K562 (cell line): ENCODE data around the gene ZNF565. TPM values are rescaled to one million over a fixed set of nuclear protein-coding genes. Genes with fewer than 3 reads are reported as not detected.

ENCODE experiments used
- ATAC-seq: fragments of 200-7000 bp; cut with Tn5 transposase; 3 replicates; pipeline ENCODE4 v1.9.1; 2020; ENCODE audit warnings: moderate library complexity
- BruUV-seq: library from RNA; stranded (reverse); fragments of 400-500 nt; replicated peaks from 2 replicates; lab custom pipeline; 2021; lab: Mats Ljungman, UMichigan
- CTCF ChIA-PET: fragments of 300-600 bp; formaldehyde crosslinking; extraction: SDS; loops from one replicate; lab custom pipeline; 2021; ENCODE audit warnings: low intra/inter-chr PET ratio; lab: Yijun Ruan, JAX
- POLR2A ChIA-PET: fragments of 300-600, 350-650 bp; sonication (Branson Sonifier 250); formaldehyde crosslinking; extraction: SDS; loops from one replicate; lab custom pipeline; 2021; ENCODE audit warnings: antibody characterized with exemption, inconsistent platforms; lab: Yijun Ruan, JAX
- DNase-seq, 4 experiments: peaks; one replicate each; pipeline versions ENCODE4 v3.0.0 to v3.0.0-alpha.2; 2011 to 2018; ENCODE audit warnings: low spot score in 3 of 4, mixed read lengths in 3 of 4; ENCODE audit errors: extremely low read depth in 1 of 4
- FAIRE-seq: peaks from 2 replicates; lab custom pipeline; 2011; peaks lifted over from hg19 to GRCh38; lab: Jason Lieb, UNC
- H2AFZ ChIP-seq: 2 replicates; pipeline ENCODE4 v1.6.0; 2011; ENCODE audit warnings: low read depth, low read length, control low read depth, inconsistent platforms
- H3K27ac ChIP-seq: fragments of 200-600 bp; 3 replicates; pipeline ENCODE4 v1.8.0; 2011; ENCODE audit warnings: low read depth, mild to moderate bottlenecking, control low read depth, inconsistent platforms, low read length, moderate library complexity, mixed read lengths; ENCODE audit errors: extremely low read depth
- H3K27me3 ChIP-seq, 2 experiments: fragments of 300-600 bp in 1 of 2; 2 replicates in 1 of 2; 3 replicates in 1 of 2; pipeline versions ENCODE4 v1.6.0 to v1.8.0; 2011; ENCODE audit warnings: inconsistent platforms in 2 of 2, low read length in 2 of 2, mild to moderate bottlenecking in 1 of 2, mixed read lengths in 1 of 2, moderate library complexity in 1 of 2; ENCODE audit not compliant: control insufficient read depth in 2 of 2, insufficient read depth in 2 of 2
- H3K36me3 ChIP-seq: fragments of 300-600 bp; 3 replicates; pipeline ENCODE4 v1.8.0; 2011; ENCODE audit warnings: mild to moderate bottlenecking, low read length, inconsistent platforms; ENCODE audit not compliant: control insufficient read depth, insufficient read depth
- H3K4me1 ChIP-seq, 2 experiments: fragments of 200-600 bp in 1 of 2; replicated peaks in 1 of 2; 2 replicates in 1 of 2; 3 replicates in 1 of 2; pipeline versions ENCODE4 v1.5.1 to v1.8.0; 2011; ENCODE audit warnings: inconsistent platforms in 2 of 2, low read length in 2 of 2, mild to moderate bottlenecking in 1 of 2, mixed read lengths in 1 of 2, moderate library complexity in 1 of 2; ENCODE audit not compliant: control insufficient read depth in 2 of 2, insufficient read depth in 2 of 2
- H3K4me2 ChIP-seq: 2 replicates; pipeline ENCODE4 v1.6.1; 2011; ENCODE audit warnings: low read length, control low read depth, inconsistent platforms, mixed read lengths; ENCODE audit not compliant: insufficient read depth
- H3K4me3 ChIP-seq: fragments of 200-600 bp; sonication (generic), shearing (Covaris generic); 2 replicates; pipeline ENCODE4 v1.5.1; 2016; ENCODE audit warnings: control low read depth, inconsistent platforms
- H3K79me2 ChIP-seq: fragments of 200-600 bp; 3 replicates; pipeline ENCODE4 v1.8.0; 2011; ENCODE audit warnings: low read length, inconsistent platforms; ENCODE audit not compliant: control insufficient read depth, insufficient read depth
- H3K9ac ChIP-seq, 2 experiments: 2 replicates each; pipeline versions ENCODE4 v1.6.0 to v1.6.1; 2011; ENCODE audit warnings: low read depth in 2 of 2, low read length in 2 of 2, control low read depth in 1 of 2, inconsistent platforms in 1 of 2, mild to moderate bottlenecking in 1 of 2, mixed read lengths in 1 of 2; ENCODE audit not compliant: insufficient read depth in 1 of 2
- H3K9me1 ChIP-seq: one replicate; pipeline ENCODE4 v1.6.0; 2011; ENCODE audit warnings: inconsistent platforms, mild to moderate bottlenecking, low read length, moderate library complexity; ENCODE audit not compliant: control insufficient read depth, insufficient read depth
- H3K9me3 ChIP-seq: replicated peaks from 2 replicates; pipeline ENCODE4 v1.5.1; 2011; ENCODE audit warnings: low read depth, low read length, inconsistent platforms; ENCODE audit not compliant: control insufficient read depth, insufficient read depth
- H4K20me1 ChIP-seq: replicated peaks from 2 replicates; pipeline ENCODE4 v1.6.1; 2011; ENCODE audit warnings: low read length, inconsistent platforms, mixed read lengths; ENCODE audit not compliant: control insufficient read depth, insufficient read depth
- CREB1 ChIP-seq, 2 experiments: sonication (generic) in 1 of 2; formaldehyde crosslinking in 1 of 2; IDR thresholded peaks; 2 replicates each; pipeline versions ENCODE4 v1.6.1 to v1.8.0; 2012 to 2022; ENCODE audit warnings: inconsistent platforms in 1 of 2, mild to moderate bottlenecking in 1 of 2, missing genetic modification reagents in 1 of 2, moderate library complexity in 1 of 2
- FOS ChIP-seq: IDR thresholded peaks from 3 replicates; pipeline ENCODE4 v1.6.1; 2011; ENCODE audit not compliant: insufficient read length; ENCODE audit errors: extremely low read depth
- NCOA2 ChIP-seq, 2 experiments: fragments of 450-650 bp; IDR thresholded peaks; 2 replicates each; pipeline ENCODE4 v1.6.1; 2018; ENCODE audit warnings: mild to moderate bottlenecking in 2 of 2, moderate library complexity in 1 of 2; ENCODE audit not compliant: partially characterized antibody in 2 of 2
- NR1H2 ChIP-seq: sonication (generic); formaldehyde crosslinking; IDR thresholded peaks from 2 replicates; pipeline ENCODE4 v1.4.0; 2020; ENCODE audit warnings: mild to moderate bottlenecking, missing genetic modification reagents
- RUNX1 ChIP-seq: sonication (generic); IDR thresholded peaks from 2 replicates; pipeline ENCODE4 v1.6.1; 2016; ENCODE audit warnings: antibody characterized with exemption, low read depth
- SIN3A ChIP-seq, 2 experiments: fragments of 150-350 bp in 1 of 2; IDR thresholded peaks; 2 replicates each; pipeline ENCODE4 v1.6.1; 2011 to 2016; ENCODE audit warnings: borderline replicate concordance in 2 of 2, low read depth in 2 of 2, low read length in 2 of 2, mild to moderate bottlenecking in 2 of 2, moderate library complexity in 2 of 2; ENCODE audit not compliant: control insufficient read depth in 1 of 2
- ZNF408 ChIP-seq: fragments of 250-450 bp; sonication (Bioruptor Pico); IDR thresholded peaks from 2 replicates; pipeline ENCODE4 v1.4.0; 2020; ENCODE audit warnings: low read depth, mild to moderate bottlenecking, moderate library complexity
- ZNF561 ChIP-seq: fragments of 450-650 bp; formaldehyde crosslinking; conservative IDR thresholded peaks from 2 replicates; pipeline ENCODE4 v1.4.0; 2020; ENCODE audit warnings: mild to moderate bottlenecking, moderate library complexity
- WGBS: fragments of 100-300 bp; shearing (Covaris generic); methylation state at CpG from one replicate; pipeline ENCODE4 v1.1.6; 2016; ENCODE audit warnings: low coverage, mixed read lengths; ENCODE audit not compliant: insufficient coverage; ENCODE audit errors: missing lambda C conversion rate; 5-methylcytosine and 5-hydroxymethylcytosine counted together
- in situ Hi-C: fragments of 300-500 bp; cut with MboI; formaldehyde crosslinking; loops from 4 replicates; pipeline ENCODE4 v1.15.0; 2018; ENCODE audit warnings: inconsistent platforms, mixed read lengths
- intact Hi-C: fragments of 100-400 bp; cut with micrococcal nuclease; formaldehyde crosslinking; loops from 2 replicates; pipeline ENCODE4 v1.14.2; 2022
- polyA plus RNA-seq, 8 experiments: library from polyadenylated mRNA; depleted of rRNA in 4 of 8; stranded (reverse) in 5 of 8; unstranded in 3 of 8; fragments of >200 nt; fragmentation: Nextera tagmentation in 2 of 8; fragmentation: Illumina TruSeq in 1 of 8; extraction: Ambion mirVana in 2 of 8; extraction: Trizol in 1 of 8; gene quantifications; 2 replicates each; pipeline versions ENCODE4 v1.2.1 to v1.2.3, GENCODE V29; 2011 to 2014; ENCODE audit warnings: inconsistent platforms in 1 of 8, missing spikeins in 1 of 8
- total RNA-seq, 7 experiments: library from RNA; depleted of rRNA in 6 of 7; stranded (reverse); fragments of >200 nt in 6 of 7; fragmentation: Illumina TruSeq in 2 of 7; extraction: Trizol in 2 of 7; gene quantifications; 2 replicates each; pipeline versions ENCODE4 v1.2.1 to v1.2.3, GENCODE V29; 2011 to 2021; ENCODE audit warnings: low replicate concordance in 1 of 7
- TF ChIP-seq, protein P1 (sequence below): fragments of 200-800 bp; sonication (Bioruptor generic); IDR thresholded peaks from 2 replicates; pipeline ENCODE4 v1.6.1; 2016; ENCODE audit warnings: missing genetic modification characterization, missing compliant biosample characterization

The ZNF565 gene
- total and polyA plus RNA-seq, 9 of the 15 experiments (the other 6 are each of a cell fraction or from before 2014, with no cell fraction given) = 1.3 to 3.2 (median 2.6) TPM

GRCh38 chr19:36256853-36257519, 42.5 kb upstream of the ZNF565 start:
- intact Hi-C loops = no loop called here
- Histone ChIP-seq H3K79me2 (no peaks in the 10 kb centered on the region), H3K9me1 (no peaks in the 10 kb centered on the region), H3K9me3 (no peaks in the 10 kb centered on the region), H3K27ac (no peak overlapping the region), H2AFZ (no peak overlapping the region), H3K4me1 (peaks cover 0 to 13% of the 10 kb centered on the region in 2 experiments; a peak in 2 of 5 replicates), H3K9ac (no peak overlapping the region), H3K4me3 (no peak overlapping the region), H3K36me3 (no peaks in the 10 kb centered on the region), H3K4me2 (no peak overlapping the region), H4K20me1 (no peaks in the 10 kb centered on the region), H3K27me3 (peaks cover 4 to 37% of the 10 kb centered on the region in 2 experiments; a peak in 3 of 5 replicates)
- TF ChIP-seq ZNF561 (CRISPR knock-in tag) (no peak), ZNF408 (no peak)
- DNase-seq = no peak
- ChIA-PET POLR2A (no interaction called here), CTCF (no interaction called here)
- no TSS peak for BruUV-seq
- FAIRE-seq = no peak
- no peak for ATAC-seq
- in situ Hi-C loops = loop anchor here (5.0 kb wide), 1 partner anchor 45 kb away; no protein-coding TSS in a partner anchor
- whole genome bisulfite sequencing = 30% methylated on average over 33 of the region's 42 CpGs

GRCh38 chr19:36256064-36256463, 41.6 kb upstream of the ZNF565 start:
- Histone ChIP-seq H3K27ac (no peak overlapping the region), H3K4me1 (peaks cover 0 to 13% of the 10 kb centered on the region in 2 experiments; a peak in 2 of 5 replicates), H3K9ac (no peak overlapping the region), H3K9me3 (no peaks in the 10 kb centered on the region), H2AFZ (no peak overlapping the region), H3K79me2 (no peaks in the 10 kb centered on the region), H3K27me3 (peaks cover 4 to 37% of the 10 kb centered on the region in 2 experiments; a peak in 3 of 5 replicates), H4K20me1 (no peaks in the 10 kb centered on the region), H3K4me2 (no peak overlapping the region), H3K4me3 (no peak overlapping the region), H3K36me3 (no peaks in the 10 kb centered on the region), H3K9me1 (no peaks in the 10 kb centered on the region)
- ChIA-PET CTCF (no interaction called here), POLR2A (no interaction called here)
- intact Hi-C loops (no loop called here), in situ Hi-C loops (loop anchor here (5.0 kb wide), 1 partner anchor 46 kb away; no protein-coding TSS in a partner anchor)
- FAIRE-seq (no peak), ATAC-seq (no peak), DNase-seq (no peak)
- 11% methylated on average over 15 of the region's 15 CpGs for WGBS
- no TSS peak for BruUV-seq
- TF ChIP-seq SIN3A (IDR thresholded peaks at IDR 0.05; ENCODE audit: borderline replicate concordance in 2 of 2, control insufficient read depth in 1 of 2, low read depth in 2 of 2, low read length in 2 of 2) (no peak), FOS (no peak), RUNX1 (no peak), CREB1 (IDR thresholded peaks at IDR 0.05) (no peak), CREB1 (CRISPR knock-in tag; IDR thresholded peaks at IDR 0.05) (no peak), NCOA2 (IDR thresholded peaks at IDR 0.05; ENCODE audit: partially characterized antibody in 2 of 2) (no peak), NR1H2 (CRISPR knock-in tag) (no peak)
- TF ChIP-seq, protein P1, sequence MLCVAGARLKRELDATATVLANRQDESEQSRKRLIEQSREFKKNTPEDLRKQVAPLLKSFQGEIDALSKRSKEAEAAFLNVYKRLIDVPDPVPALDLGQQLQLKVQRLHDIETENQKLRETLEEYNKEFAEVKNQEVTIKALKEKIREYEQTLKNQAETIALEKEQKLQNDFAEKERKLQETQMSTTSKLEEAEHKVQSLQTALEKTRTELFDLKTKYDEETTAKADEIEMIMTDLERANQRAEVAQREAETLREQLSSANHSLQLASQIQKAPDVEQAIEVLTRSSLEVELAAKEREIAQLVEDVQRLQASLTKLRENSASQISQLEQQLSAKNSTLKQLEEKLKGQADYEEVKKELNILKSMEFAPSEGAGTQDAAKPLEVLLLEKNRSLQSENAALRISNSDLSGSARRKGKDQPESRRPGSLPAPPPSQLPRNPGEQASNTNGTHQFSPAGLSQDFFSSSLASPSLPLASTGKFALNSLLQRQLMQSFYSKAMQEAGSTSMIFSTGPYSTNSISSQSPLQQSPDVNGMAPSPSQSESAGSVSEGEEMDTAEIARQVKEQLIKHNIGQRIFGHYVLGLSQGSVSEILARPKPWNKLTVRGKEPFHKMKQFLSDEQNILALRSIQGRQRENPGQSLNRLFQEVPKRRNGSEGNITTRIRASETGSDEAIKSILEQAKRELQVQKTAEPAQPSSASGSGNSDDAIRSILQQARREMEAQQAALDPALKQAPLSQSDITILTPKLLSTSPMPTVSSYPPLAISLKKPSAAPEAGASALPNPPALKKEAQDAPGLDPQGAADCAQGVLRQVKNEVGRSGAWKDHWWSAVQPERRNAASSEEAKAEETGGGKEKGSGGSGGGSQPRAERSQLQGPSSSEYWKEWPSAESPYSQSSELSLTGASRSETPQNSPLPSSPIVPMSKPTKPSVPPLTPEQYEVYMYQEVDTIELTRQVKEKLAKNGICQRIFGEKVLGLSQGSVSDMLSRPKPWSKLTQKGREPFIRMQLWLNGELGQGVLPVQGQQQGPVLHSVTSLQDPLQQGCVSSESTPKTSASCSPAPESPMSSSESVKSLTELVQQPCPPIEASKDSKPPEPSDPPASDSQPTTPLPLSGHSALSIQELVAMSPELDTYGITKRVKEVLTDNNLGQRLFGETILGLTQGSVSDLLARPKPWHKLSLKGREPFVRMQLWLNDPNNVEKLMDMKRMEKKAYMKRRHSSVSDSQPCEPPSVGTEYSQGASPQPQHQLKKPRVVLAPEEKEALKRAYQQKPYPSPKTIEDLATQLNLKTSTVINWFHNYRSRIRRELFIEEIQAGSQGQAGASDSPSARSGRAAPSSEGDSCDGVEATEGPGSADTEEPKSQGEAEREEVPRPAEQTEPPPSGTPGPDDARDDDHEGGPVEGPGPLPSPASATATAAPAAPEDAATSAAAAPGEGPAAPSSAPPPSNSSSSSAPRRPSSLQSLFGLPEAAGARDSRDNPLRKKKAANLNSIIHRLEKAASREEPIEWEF = no peak
